HCEC 1CT (cell line): ENCODE results near the gene MORN2.

ENCODE experiments used
- DNase-seq: peaks from one replicate; pipeline ENCODE4 v3.0.0-alpha.2; 2017

Gene MORN2

DNA sequence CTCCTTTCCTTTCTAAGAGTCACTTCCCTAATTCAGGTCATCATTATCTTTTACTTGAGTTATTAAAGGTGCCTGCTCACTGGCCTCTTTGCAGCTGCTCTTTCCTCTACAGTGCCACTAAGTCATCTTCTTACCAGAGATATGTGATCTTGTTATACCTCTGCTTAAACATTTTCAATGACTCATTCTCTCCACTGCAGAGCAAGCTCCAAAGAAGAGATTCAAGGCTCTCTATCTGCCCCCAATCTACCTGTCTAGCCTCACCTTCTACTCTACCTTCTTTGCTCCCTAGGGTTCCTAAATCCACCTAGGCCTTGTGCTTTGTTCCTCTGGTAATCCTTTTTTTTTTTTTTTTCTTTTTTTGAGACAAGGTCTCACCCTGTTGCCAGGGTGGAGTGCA, 17.0 kb downstream of the MORN2 start:
- no peak for DNase-seq

DNA sequence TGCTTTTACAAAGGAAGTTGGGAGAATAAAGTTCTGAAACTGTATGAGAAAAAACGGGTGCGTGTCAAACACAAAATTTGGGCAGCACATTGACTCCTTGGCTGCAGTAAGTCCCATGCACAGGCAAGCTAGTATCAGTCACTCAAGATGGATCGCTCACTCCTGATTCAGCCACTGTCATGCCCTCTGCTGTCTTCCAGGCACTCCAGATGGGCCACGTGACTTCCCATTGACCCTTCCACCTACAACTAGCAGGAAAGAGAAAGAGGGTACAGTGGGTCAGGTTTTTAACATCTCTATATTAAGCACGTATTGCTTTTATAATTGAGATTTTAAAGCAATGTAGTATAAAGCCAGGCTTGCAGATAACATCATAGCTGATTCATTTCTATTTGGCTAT, 22.5 kb downstream of the MORN2 start:
- DNase-seq = peak; percentile 13

DNA sequence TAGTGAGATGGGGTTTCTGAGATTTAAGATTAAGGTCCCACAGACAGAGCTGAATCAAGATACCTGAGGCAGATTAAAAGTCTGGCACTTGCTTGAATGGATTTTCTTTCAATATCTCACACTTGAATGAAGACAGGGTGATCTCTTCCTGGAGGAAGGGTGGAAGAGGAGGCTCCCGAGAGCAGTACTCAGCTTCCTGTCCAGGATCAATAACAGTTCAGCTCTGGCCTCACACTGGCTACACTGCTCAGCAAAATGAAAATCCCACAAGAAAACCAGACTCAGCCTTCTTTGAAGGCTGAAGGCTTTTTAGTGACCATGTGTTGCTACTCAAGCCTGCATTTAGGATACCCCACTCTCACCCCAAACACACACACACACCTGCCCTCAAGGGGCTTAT, 24.9 kb downstream of the MORN2 start:
- DNase-seq = no peak

DNA sequence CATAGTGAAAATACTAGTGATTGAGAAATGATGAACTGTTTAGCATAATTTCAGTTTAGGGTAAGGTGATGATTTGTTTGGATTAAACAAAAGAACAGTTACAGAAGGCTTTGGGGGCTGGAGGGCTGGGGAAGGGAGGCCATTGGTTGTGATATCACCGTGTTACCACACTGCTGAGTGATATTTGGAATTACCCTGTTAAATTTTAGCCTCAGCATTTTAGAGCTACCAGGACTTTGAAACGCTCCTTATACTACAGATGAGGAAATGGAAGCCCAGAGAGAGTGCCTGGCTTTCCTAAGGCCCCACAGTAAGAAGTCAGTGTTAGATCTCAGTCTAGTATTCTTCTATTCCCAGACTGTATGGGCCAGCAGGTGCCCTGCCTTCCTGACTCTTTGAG, 29.5 kb downstream of the MORN2 start:
- no peak for DNase-seq

DNA sequence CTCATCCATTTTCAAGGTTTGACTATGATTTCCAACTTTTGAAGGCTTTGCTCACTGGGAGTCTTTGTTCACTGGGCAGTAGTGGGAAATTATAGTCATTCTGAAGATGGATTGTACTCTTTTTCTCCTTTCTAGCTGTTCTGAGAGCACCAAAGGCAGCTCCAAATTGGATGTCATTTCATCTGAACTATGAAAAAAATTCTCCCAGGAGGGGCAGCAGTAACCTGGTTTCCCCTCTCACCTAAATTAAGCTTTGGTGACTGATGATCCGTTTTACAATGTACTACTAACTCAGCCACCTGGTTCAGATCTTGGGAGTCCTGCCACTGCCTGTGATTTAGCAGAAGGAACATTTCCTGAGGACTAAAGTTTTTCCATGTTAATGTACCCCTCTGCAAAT, 31.5 kb downstream of the MORN2 start:
- no peak for DNase-seq

DNA sequence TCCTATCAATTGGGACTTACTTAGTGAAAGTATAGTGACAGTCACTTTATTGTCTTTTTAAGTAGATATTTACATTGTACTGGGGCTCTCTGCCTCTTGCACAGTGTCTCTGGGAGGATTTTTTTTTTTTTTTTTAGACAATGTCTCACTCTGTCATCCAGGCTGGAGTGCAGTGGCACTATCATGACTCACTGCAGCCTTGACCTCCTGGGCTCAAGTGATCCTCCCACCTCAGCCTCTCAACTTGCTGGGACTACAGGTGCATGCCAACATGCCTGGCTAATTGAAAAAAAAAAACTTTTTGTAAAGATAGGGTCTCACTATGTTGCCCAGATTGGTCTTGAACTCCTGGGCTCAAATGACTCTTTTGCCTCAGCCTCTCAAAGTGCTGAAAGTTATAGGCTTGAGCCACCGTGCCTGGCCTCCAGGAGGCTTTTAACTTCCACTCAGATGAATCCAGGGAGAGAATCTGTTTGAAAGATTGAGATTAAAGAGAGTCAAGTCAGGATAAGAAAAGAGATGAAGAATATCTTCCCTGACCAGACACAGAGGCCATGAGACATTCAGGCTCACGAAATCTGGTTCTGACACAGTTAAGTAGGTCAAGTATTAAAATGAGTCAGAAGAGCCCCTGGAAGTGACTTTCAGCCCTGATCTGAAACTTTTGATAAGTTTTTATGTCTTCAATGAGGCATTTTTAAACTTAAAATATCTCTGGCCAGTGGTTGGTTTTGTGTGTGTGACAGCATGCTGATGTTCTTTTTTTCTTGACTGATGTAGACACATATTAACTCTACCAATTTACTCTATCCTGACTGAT, 32.2 kb downstream of the MORN2 start:
- no peak for DNase-seq

DNA sequence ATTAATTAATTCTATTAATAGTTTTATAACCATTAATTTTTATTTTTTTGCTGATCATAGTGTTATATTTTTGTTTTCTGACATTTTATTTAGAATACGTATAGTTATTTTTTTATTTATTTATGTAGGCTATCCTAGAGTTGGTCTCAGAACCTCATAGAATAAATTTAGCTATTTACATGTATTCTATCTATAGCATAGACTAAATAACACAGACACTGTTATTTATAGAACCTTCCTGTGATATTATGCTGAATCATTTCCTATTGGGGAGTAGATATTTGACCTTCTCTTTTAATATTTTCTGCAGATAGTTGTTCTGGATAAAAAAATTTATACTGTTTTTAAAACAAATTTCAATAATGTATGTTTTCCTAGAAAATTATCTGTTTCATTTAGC, 34.1 kb downstream of the MORN2 start:
- DNase-seq = peak; percentile 7

DNA sequence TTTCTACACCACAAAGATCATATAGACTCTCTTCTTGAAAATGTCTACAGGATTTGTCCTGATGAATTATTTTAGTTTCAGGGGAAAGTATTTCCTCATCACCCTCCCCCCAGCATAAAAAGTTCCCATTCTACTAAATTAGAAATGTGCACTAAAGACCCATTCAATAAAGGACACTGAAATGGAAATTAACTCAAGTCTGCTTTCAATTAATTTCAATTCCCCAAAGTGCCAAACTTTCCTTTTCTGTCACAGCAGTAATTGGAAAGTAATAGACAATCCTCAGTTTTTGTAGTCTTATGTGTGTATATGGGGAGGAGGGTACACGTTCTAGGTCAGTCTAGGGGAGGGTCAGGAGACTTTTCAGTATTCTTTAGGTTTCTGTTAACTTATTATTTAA, 35.4 kb downstream of the MORN2 start:
- no peak for DNase-seq

DNA sequence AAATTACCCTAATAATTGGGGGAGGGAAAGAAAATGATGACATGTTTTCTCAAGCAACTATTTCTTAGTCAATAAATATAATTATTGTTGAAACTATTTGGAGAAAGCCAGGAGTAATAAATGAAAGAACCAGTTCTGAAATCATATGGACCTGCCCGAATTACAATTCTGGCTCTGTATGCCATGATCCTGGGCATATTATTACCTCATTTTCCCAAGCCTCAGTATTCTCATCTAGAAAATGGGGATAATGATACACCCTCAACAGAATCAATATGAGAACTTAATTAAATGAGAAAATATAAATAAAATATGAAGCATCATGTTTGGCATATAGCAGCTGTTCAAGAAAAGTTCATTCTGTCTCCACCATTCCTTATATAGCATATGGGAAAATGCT, 36.8 kb downstream of the MORN2 start:
- DNase-seq = no peak

DNA sequence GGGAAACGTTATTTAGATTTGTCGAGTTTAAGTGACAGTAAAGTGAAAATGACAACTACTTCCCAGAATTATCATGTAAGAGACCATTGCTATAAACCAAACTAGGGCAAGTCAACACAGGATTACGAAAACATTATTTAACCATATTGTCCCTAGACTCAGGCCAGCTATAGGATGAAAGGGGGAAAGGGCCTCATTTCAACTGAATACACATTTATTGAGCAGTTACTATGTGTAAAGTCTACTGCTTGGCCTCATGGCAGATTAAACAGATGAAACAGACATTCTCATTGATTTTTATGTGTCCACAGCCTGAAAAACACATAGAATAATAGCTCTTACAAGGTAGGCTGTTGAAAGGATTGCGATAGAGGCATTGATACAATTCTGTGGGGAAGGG, 46.6 kb downstream of the MORN2 start:
- no peak for DNase-seq

DNA sequence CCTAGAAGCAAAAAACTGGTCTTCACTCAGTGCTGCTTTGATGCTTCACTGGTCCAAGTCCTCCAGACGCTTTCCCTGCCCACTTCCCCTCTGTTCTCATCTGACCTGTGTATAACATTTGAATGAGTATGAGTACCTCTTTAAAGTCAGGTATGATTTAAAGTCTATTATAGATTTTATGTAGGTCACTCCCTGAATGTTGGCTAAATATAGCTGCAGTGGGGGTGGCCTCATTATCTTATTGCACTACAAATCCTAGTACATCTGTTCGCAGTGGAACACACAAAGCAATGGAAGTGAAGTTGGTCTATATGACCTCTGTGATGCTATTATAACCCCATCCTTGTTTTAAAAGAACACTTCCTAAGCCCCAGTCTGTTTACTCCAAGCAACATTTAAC, 47.1 kb downstream of the MORN2 start:
- DNase-seq = no peak

DNA sequence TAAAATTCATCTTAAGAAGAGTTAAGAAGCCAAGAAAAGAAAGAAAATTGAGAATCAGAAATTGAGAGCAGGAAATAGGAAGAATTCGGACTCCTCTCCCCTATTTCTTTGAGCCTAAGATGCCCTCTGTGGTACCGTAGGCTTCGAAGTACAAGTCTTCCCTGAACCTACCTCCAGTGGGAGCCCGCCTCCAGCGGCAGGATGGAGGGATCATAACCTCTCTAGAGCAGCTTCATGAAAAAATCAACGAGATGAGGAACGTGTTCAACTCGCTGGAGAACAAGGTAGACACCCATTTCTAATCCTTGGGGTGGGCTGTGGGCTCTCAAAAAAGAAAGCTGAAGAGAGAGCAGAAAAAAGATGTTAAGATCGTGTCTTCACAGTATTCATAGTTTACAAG, 50.2 kb downstream of the MORN2 start:
- no peak for DNase-seq

DNA sequence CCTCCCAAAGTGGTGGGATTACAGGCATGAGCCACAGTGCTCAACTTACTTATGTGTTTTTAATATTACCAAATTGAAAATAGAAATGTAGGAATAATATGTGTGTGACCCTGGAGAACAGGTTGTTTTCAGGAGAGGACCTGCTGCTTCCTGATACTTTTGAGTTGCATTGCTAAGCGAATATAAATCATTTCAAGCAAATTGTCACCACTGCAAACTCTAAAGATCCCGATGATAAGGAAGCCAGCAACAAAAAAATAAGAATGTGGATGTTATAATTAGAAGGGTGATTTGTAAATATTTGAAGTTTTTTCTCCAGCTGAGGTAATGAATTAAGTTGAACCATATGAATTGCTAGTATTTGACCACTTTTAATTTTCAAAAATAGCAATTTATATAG, 54.8 kb downstream of the MORN2 start:
- DNase-seq = no peak
